Suprapubic skin (tissue), 4 donors: ENCODE measurements around the gene CBX2. TPM values are rescaled to one million over a fixed set of nuclear protein-coding genes. Genes with fewer than 3 reads are reported as not detected.

Experiments
- DNase-seq, 2 donors: peaks; one replicate each; pipeline ENCODE4 v3.0.0-alpha.2; 2019; ENCODE audit warnings: low spot score in 2 of 2
- H3K27ac ChIP-seq: fragments of 200-600 bp; sonication (generic); one replicate; pipeline ENCODE4 v1.5.1; 2019
- H3K27me3 ChIP-seq: fragments of 200-600 bp; sonication (generic); one replicate; pipeline ENCODE4 v1.5.1; 2019
- H3K36me3 ChIP-seq: fragments of 200-600 bp; sonication (generic); one replicate; pipeline ENCODE4 v1.5.1; 2019
- H3K4me1 ChIP-seq: fragments of 200-600 bp; sonication (generic); one replicate; pipeline ENCODE4 v1.5.1; 2019
- H3K4me3 ChIP-seq: fragments of 200-600 bp; sonication (generic); one replicate; pipeline ENCODE4 v1.5.1; 2019; ENCODE audit warnings: mild to moderate bottlenecking
- H3K9me3 ChIP-seq: fragments of 200-600 bp; sonication (generic); one replicate; pipeline ENCODE4 v1.5.1; 2019
- CTCF ChIP-seq, 2 donors: fragments of 200-600 bp in 1 of 2; fragments of 450-650 bp in 1 of 2; sonication (generic) in 1 of 2; IDR thresholded peaks; one replicate each; pipeline ENCODE4 v1.5.1; 2016 to 2019; ENCODE audit warnings: antibody characterized with exemption in 2 of 2, mild to moderate bottlenecking in 1 of 2, moderate library complexity in 1 of 2
- EP300 ChIP-seq: sonication (generic); formaldehyde crosslinking; IDR thresholded peaks from one replicate; pipeline ENCODE4 v1.6.1; 2017; ENCODE audit warnings: antibody characterized with exemption
- POLR2A ChIP-seq, 2 donors: fragments of 450-650 bp; IDR thresholded peaks; one replicate each; pipeline ENCODE4 v1.6.1; 2017; ENCODE audit warnings: antibody characterized with exemption in 2 of 2, mild to moderate bottlenecking in 2 of 2, moderate library complexity in 2 of 2
- POLR2AphosphoS5 ChIP-seq, 3 donors: sonication (generic); formaldehyde crosslinking; IDR thresholded peaks; one replicate each; pipeline ENCODE4 v1.6.1; 2017; ENCODE audit warnings: antibody characterized with exemption in 3 of 3
- WGBS: methylation state at CpG from one replicate; pipeline ENCODE4 v1.1.5; 2018; 5-methylcytosine and 5-hydroxymethylcytosine counted together
- total RNA-seq, 4 donors: library from RNA; depleted of rRNA; stranded (reverse); fragments of >200 nt; gene quantifications; one replicate each; pipeline ENCODE4 v1.1.0, GENCODE V29; 2016

CBX2 gene
- total RNA-seq, 4 donors from 2014 or later, result 2.2 to 7.0 (median 5.2) TPM

DNA sequence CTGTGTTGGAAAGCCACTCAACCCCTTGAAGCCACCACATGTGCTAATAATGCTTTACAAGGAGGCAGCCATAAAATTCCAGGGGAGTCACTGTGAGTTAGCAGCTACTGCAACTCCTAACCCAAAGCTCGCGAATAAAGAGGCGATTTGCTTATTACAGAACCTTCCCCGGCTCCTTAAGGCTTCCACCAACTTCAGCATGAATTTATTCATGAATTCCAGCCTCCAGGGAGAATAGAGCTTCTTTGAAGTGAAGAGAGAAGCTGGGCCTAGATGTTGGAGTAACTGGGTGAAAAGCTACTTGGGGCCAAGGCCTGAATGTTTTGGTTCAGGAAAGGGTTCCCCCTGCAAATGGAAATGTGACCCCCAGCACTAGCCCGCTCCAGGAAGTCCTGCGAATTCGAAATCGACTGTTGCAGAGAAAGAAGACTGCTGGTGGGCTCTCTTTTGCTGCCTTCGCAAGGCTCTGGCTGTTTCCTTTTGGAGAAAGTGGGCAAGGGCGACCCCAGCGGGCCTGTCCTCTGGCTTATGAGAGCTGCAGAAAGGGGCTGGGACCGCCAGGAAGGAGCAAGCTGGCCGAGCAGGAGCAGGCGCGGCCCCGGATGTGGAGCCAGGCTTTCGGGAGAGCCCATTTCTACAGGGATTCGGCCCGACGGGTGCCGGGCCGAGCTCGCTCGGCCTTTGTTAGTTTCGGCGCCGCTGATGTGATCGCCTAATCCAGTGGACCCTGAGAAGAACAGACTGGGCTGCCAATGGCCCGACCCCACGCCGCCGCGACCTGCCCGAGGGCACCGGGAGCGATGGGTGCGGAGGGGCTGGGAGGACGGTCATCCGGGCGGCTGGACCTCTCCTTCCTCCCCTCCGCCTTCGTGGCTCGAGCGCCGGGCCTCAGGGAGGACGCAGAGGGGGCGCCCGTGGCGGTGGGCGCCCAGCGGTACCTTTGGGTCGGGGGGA, 11.3 kb downstream of the CBX2 start:
- H3K36me3 ChIP-seq, result peaks cover 4% of the 10 kb centered on the region
- WGBS, result 66% methylated on average over 17 of the region's 52 CpGs
- no peak for DNase-seq
- TF ChIP-seq EP300 (no peak), POLR2AphosphoS5 (IDR thresholded peaks at IDR 0.05) (no peak), POLR2A (IDR thresholded peaks at IDR 0.05) (no peak), CTCF (IDR thresholded peaks at IDR 0.05) (no peak)
- peaks cover 40% of the 10 kb centered on the region for H3K4me1 ChIP-seq
- peaks cover 90% of the 10 kb centered on the region for H3K27me3 ChIP-seq
- H3K4me3 ChIP-seq, result peak overlapping the region; percentile 28
- no peaks in the 10 kb centered on the region for H3K9me3 ChIP-seq
- H3K27ac ChIP-seq, result no peak overlapping the region

GRCh38 chr17:79789943-79790804, 12.2 kb downstream of the CBX2 start:
- H3K9me3 ChIP-seq, result no peaks in the 10 kb centered on the region
- H3K4me3 ChIP-seq, result peak overlapping the region; percentile 28
- peak; percentile 35 to 78 for TF ChIP-seq CTCF (IDR thresholded peaks at IDR 0.05)
- no peak for TF ChIP-seq POLR2AphosphoS5 (IDR thresholded peaks at IDR 0.05)
- TF ChIP-seq EP300, result no peak
- TF ChIP-seq POLR2A (IDR thresholded peaks at IDR 0.05), result no peak
- no peak overlapping the region for H3K27ac ChIP-seq
- no peak for DNase-seq
- peaks cover 81% of the 10 kb centered on the region for H3K27me3 ChIP-seq
- peaks cover 3% of the 10 kb centered on the region for H3K36me3 ChIP-seq
- WGBS, result 10% methylated on average over 6 of the region's 74 CpGs
- H3K4me1 ChIP-seq, result peaks cover 40% of the 10 kb centered on the region

DNA sequence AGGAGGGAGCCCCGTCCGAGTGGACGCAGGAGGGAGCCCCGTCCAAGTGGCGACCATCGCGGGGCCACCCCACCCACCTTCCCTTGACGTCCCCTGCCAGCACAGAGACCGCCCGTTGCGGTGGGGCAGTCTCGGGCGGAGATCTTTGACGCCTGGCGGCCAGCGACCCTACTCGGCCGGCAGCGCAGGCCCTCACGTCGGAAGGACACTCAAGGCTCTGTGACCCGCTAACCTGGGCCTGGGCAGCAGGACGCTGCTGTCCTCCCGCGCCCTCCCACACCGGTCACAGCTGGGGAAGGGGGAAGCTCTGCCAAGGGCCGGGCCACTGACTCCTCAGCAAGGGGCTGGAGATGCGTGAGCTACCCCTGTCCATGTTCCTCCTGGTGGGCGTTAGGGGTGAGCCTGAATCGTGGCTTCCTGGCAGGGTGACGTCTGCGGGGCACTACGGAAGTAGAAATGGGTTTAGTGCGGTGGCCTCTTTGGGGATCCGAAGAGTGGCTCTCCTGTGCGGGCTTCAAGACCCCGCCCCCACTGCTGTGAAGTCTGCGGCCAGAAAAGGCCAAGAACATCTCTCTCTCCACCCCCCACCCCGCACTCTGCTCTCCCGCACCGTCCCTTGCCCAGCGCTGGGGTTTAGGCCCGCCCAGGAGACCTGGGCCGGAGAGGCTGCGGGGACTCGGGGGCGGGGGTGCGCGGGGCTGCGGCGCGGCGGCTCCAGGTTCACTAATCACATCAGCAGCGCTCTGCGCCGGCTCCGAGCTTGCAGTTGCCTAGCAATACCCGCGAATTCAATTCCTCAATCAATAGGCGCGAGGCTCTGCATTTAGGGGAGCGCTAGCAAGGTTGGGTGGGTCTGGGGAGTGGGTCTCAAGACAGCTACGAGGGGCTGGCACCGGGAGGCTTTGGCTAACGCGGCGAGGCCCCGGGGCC, 13.1 kb downstream of the CBX2 start:
- no peak for DNase-seq
- Histone ChIP-seq H3K36me3 (peaks cover 6% of the 10 kb centered on the region), H3K9me3 (no peaks in the 10 kb centered on the region), H3K27me3 (peaks cover 74% of the 10 kb centered on the region), H3K27ac (no peak overlapping the region), H3K4me1 (peaks cover 44% of the 10 kb centered on the region), H3K4me3 (no peak overlapping the region)
- TF ChIP-seq POLR2AphosphoS5 (IDR thresholded peaks at IDR 0.05), result no peak
- TF ChIP-seq POLR2A (IDR thresholded peaks at IDR 0.05), result no peak
- no peak for TF ChIP-seq EP300
- TF ChIP-seq CTCF (IDR thresholded peaks at IDR 0.05), result no peak
- 18% methylated on average over 10 of the region's 68 CpGs for WGBS

GRCh38 chr17:79791735-79792161, 13.8 kb downstream of the CBX2 start:
- no peaks in the 10 kb centered on the region for H3K9me3 ChIP-seq
- 6% methylated on average over 11 of the region's 26 CpGs for WGBS
- no peak for DNase-seq
- no peak overlapping the region for H3K4me3 ChIP-seq
- H3K4me1 ChIP-seq, result peaks cover 51% of the 10 kb centered on the region
- peaks cover 67% of the 10 kb centered on the region for H3K27me3 ChIP-seq
- TF ChIP-seq EP300 (no peak), POLR2AphosphoS5 (IDR thresholded peaks at IDR 0.05) (no peak), CTCF (IDR thresholded peaks at IDR 0.05) (no peak), POLR2A (IDR thresholded peaks at IDR 0.05) (no peak)
- H3K36me3 ChIP-seq, result peaks cover 6% of the 10 kb centered on the region
- H3K27ac ChIP-seq, result no peak overlapping the region
